ENCODE results near the gene RBM39. TPM values are rescaled to one million over a fixed set of nuclear protein-coding genes. Genes with fewer than 3 reads are reported as not detected.
A peak's percentile ranks its signal among the peaks of the same experiment; 100 is the strongest.

Gene RBM39
- total and polyA plus RNA-seq, 9 of the 15 experiments (the other 6 are each of a cell fraction or from before 2014, with no cell fraction given) = 143 to 319 (median 228) TPM

- TF ChIP-seq HDAC8 (tag; IDR thresholded peaks at IDR 0.05) = no peak
- peak; percentile 42; the same call in 1 of the 2 replicates for TF ChIP-seq USF1 (CRISPR knock-in tag; IDR thresholded peaks at IDR 0.05)
- no peak for TF ChIP-seq HNRNPH1 (optimal IDR thresholded peaks at IDR 0.05; ENCODE audit: low read depth, low read length)
- TF ChIP-seq EP400 (IDR thresholded peaks at IDR 0.05) = peak; percentile 58
- no peak for TF ChIP-seq MAX (CRISPR knock-in tag; IDR thresholded peaks at IDR 0.05)
- no peak for TF ChIP-seq RNF2 (IDR thresholded peaks at IDR 0.05)
- no peak for TF ChIP-seq MXI1 (IDR thresholded peaks at IDR 0.05; ENCODE audit: low read depth, low read length)
- peak; percentile 27; the same call in 1 of the 2 replicates for TF ChIP-seq NFIX (CRISPR knock-in tag; IDR thresholded peaks at IDR 0.05; ENCODE audit: low read depth)
- no peak for TF ChIP-seq ZNF140 (CRISPR knock-in tag; IDR thresholded peaks at IDR 0.05)
- no peak for TF ChIP-seq HDAC3 (IDR thresholded peaks at IDR 0.05; ENCODE audit: borderline replicate concordance, partially characterized antibody)
- no peak for TF ChIP-seq FOXK1 (CRISPR knock-in tag; IDR thresholded peaks at IDR 0.05; ENCODE audit: borderline replicate concordance)
- peak; percentile 97 for TF ChIP-seq NFIC (IDR thresholded peaks at IDR 0.05)
- no peak for TF ChIP-seq KDM5B (IDR thresholded peaks at IDR 0.05; ENCODE audit: insufficient replicate concordance, low read depth, low read length)
- no peak for TF ChIP-seq POLR2A (conservative IDR thresholded peaks at IDR 0.05)
- TF ChIP-seq ZNF165 (CRISPR knock-in tag; IDR thresholded peaks at IDR 0.05; ENCODE audit: borderline replicate concordance) = no peak
- no peak for TF ChIP-seq ZNF324 (CRISPR knock-in tag; IDR thresholded peaks at IDR 0.05)
- TF ChIP-seq HMG20B (CRISPR knock-in tag; IDR thresholded peaks at IDR 0.05) = no peak
- no peak for TF ChIP-seq SIN3A (IDR thresholded peaks at IDR 0.05; ENCODE audit: borderline replicate concordance in 2 of 2, control insufficient read depth in 1 of 2, low read depth in 2 of 2, low read length in 2 of 2)
- no peak for TF ChIP-seq DEAF1 (CRISPR knock-in tag; IDR thresholded peaks at IDR 0.05)
- no peak; the same call in 1 of the 2 replicates for TF ChIP-seq BHLHE40 (IDR thresholded peaks at IDR 0.05; ENCODE audit: low read length)
- no peak for TF ChIP-seq ILK (tag; IDR thresholded peaks at IDR 0.05; ENCODE audit: borderline replicate concordance, low read depth)
- no peak for TF ChIP-seq TCF7 (IDR thresholded peaks at IDR 0.05; ENCODE audit: borderline replicate concordance)
- peak in 1 of 2 experiments; percentile 58; a peak in 1 of 4 replicates for TF ChIP-seq RCOR1 (IDR thresholded peaks at IDR 0.05; ENCODE audit: borderline replicate concordance in 1 of 2, low read depth in 2 of 2, low read length in 2 of 2)
- no peak for TF ChIP-seq NFRKB (IDR thresholded peaks at IDR 0.05; ENCODE audit: low read depth)
- TF ChIP-seq ZBTB8A (IDR thresholded peaks at IDR 0.05; ENCODE audit: partially characterized antibody) = no peak
- TF ChIP-seq ELF2 (CRISPR knock-in tag; IDR thresholded peaks at IDR 0.05) = no peak
- no peak for TF ChIP-seq MBD2 (IDR thresholded peaks at IDR 0.05; ENCODE audit: borderline replicate concordance, low read depth)
- no peak for TF ChIP-seq PHF20 (IDR thresholded peaks at IDR 0.05; ENCODE audit: partially characterized antibody)
Measured at GRCh38 chr20:35776513-35777101, 34.5 kb upstream of the RBM39 start (continued).
